Measurements from ENCODE around the gene BRPF1. TPM values are rescaled to one million over a fixed set of nuclear protein-coding genes. Genes with fewer than 3 reads are reported as not detected.

Gene BRPF1
- polyA plus RNA-seq, 1 of the 3 experiments (the other 2 are of a cell fraction): 13.0 TPM

GRCh38 chr3:9784965-9785364 is 53.4 kb downstream of the BRPF1 start:
- Histone ChIP-seq H3K4me2 (no peak overlapping the region), H3K9me2 (no peaks in the 10 kb centered on the region), H3K36me3 (replicated peaks in 1 of 2; ENCODE audit: control insufficient read depth in 1 of 2, insufficient read depth in 2 of 2, low read length in 1 of 2) (peaks cover 45 to 60% of the 10 kb centered on the region in 2 experiments), H3K9me3 (no peaks in the 10 kb centered on the region), H4K20me1 (ENCODE audit: insufficient read depth) (no peaks in the 10 kb centered on the region), H3K79me2 (ENCODE audit: insufficient read depth) (no peaks in the 10 kb centered on the region), H3K4me3 (ENCODE audit: low read depth in 2 of 2, low read length in 1 of 2) (no peak overlapping the region), H3K9ac (no peak overlapping the region), H3K27ac (ENCODE audit: low read depth in 2 of 2, low read length in 1 of 2) (no peak overlapping the region), H3K27me3 (ENCODE audit: insufficient read depth) (no peaks in the 10 kb centered on the region), H3K4me1 (ENCODE audit: control insufficient read depth in 1 of 2, insufficient read depth in 2 of 2, low read depth in 1 of 2, low read length in 1 of 2) (no peaks in the 10 kb centered on the region; a peak in 1 of 4 replicates), H3F3A (replicated peaks; ENCODE audit: insufficient read depth) (peaks cover 3% of the 10 kb centered on the region), H2AFZ (ENCODE audit: low read depth) (no peak overlapping the region)
- no peak for TF ChIP-seq CHD2 (IDR thresholded peaks at IDR 0.05; ENCODE audit: low read length, partially characterized antibody)
- no peak for TF ChIP-seq RFX5 (IDR thresholded peaks at IDR 0.05; ENCODE audit: low read length)
- POLR2A ChIA-PET: no interaction called here
- DNase-seq: no peak
- WGBS (ENCODE audit: low lambda C conversion rate): 94% methylated on average over 4 of the region's 4 CpGs
- CTCF ChIA-PET: interaction anchor here (0.9 to 1.0 kb wide), 2 partner anchors 14 to 56 kb away, joined by 3 read pairs; no protein-coding TSS in a partner anchor

GRCh38 chr3:9785602-9786001 is 54.1 kb downstream of the BRPF1 start:
- H3K9me2 ChIP-seq: no peaks in the 10 kb centered on the region
- peaks cover 3% of the 10 kb centered on the region for H3F3A ChIP-seq (replicated peaks; ENCODE audit: insufficient read depth)
- POLR2A ChIA-PET: no interaction called here
- H3K36me3 ChIP-seq (replicated peaks in 1 of 2; ENCODE audit: control insufficient read depth in 1 of 2, insufficient read depth in 2 of 2, low read length in 1 of 2): peaks cover 47 to 64% of the 10 kb centered on the region in 2 experiments
- H3K27me3 ChIP-seq (ENCODE audit: insufficient read depth): no peaks in the 10 kb centered on the region
- H3K9me3 ChIP-seq: no peaks in the 10 kb centered on the region
- H3K79me2 ChIP-seq (ENCODE audit: insufficient read depth): peaks cover 6% of the 10 kb centered on the region; the same call in 1 of the 2 replicates
- 80% methylated on average over 7 of the region's 7 CpGs for WGBS (ENCODE audit: low lambda C conversion rate)
- no peak overlapping the region for H3K4me2 ChIP-seq
- no peak overlapping the region for H3K27ac ChIP-seq (ENCODE audit: low read depth in 2 of 2, low read length in 1 of 2)
- no peak overlapping the region for H2AFZ ChIP-seq (ENCODE audit: low read depth)
- H3K4me1 ChIP-seq (ENCODE audit: control insufficient read depth in 1 of 2, insufficient read depth in 2 of 2, low read depth in 1 of 2, low read length in 1 of 2): no peaks in the 10 kb centered on the region; a peak in 1 of 4 replicates
- H3K9ac ChIP-seq: no peak overlapping the region
- DNase-seq: peak; percentile 62
- no peak overlapping the region for H3K4me3 ChIP-seq (ENCODE audit: low read depth in 2 of 2, low read length in 1 of 2)
- CTCF ChIA-PET: interaction anchor here (0.9 to 1.0 kb wide), 2 partner anchors 15 to 55 kb away, joined by 3 read pairs; no protein-coding TSS in a partner anchor
- TF ChIP-seq, protein P1, sequence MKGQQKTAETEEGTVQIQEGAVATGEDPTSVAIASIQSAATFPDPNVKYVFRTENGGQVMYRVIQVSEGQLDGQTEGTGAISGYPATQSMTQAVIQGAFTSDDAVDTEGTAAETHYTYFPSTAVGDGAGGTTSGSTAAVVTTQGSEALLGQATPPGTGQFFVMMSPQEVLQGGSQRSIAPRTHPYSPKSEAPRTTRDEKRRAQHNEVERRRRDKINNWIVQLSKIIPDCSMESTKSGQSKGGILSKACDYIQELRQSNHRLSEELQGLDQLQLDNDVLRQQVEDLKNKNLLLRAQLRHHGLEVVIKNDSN (IDR thresholded peaks at IDR 0.05; ENCODE audit: borderline replicate concordance, low read depth): peak; percentile 44; the same call in 1 of the 2 replicates
- TF ChIP-seq FOXM1 (IDR thresholded peaks at IDR 0.05; ENCODE audit: low read depth) (no peak), GATA2 (CRISPR knock-in tag; IDR thresholded peaks at IDR 0.05) (peak; percentile 34; the same call in 1 of the 2 replicates), NRF1 (IDR thresholded peaks at IDR 0.05; ENCODE audit: low read depth, low read length) (no peak)
- no peaks in the 10 kb centered on the region for H4K20me1 ChIP-seq (ENCODE audit: insufficient read depth)

GRCh38 chr3:9786209-9786739 is 54.7 kb downstream of the BRPF1 start:
- WGBS (ENCODE audit: low lambda C conversion rate): 96% methylated on average over 7 of the region's 7 CpGs
- CTCF ChIA-PET: interaction anchor here (1.0 kb wide), 2 partner anchors 16 to 38 kb away, joined by 3 read pairs; no protein-coding TSS in a partner anchor

More at GRCh38 chr3:9786209-9786739, 54.7 kb downstream of the BRPF1 start:
- Histone ChIP-seq H3K36me3 (replicated peaks in 1 of 2; ENCODE audit: control insufficient read depth in 1 of 2, insufficient read depth in 2 of 2, low read length in 1 of 2) (peaks cover 47 to 66% of the 10 kb centered on the region in 2 experiments), H2AFZ (ENCODE audit: low read depth) (no peak overlapping the region), H3K9me2 (no peaks in the 10 kb centered on the region), H4K20me1 (ENCODE audit: insufficient read depth) (no peaks in the 10 kb centered on the region), H3K27me3 (ENCODE audit: insufficient read depth) (no peaks in the 10 kb centered on the region), H3F3A (replicated peaks; ENCODE audit: insufficient read depth) (peaks cover 3% of the 10 kb centered on the region), H3K4me1 (ENCODE audit: control insufficient read depth in 1 of 2, insufficient read depth in 2 of 2, low read depth in 1 of 2, low read length in 1 of 2) (peaks cover 3 to 4% of the 10 kb centered on the region in 2 experiments; a peak in 1 of 4 replicates), H3K9ac (no peak overlapping the region), H3K4me2 (no peak overlapping the region), H3K4me3 (ENCODE audit: low read depth in 2 of 2, low read length in 1 of 2) (no peak overlapping the region), H3K79me2 (ENCODE audit: insufficient read depth) (peaks cover 13% of the 10 kb centered on the region; the same call in 1 of the 2 replicates), H3K9me3 (no peaks in the 10 kb centered on the region), H3K27ac (ENCODE audit: low read depth in 2 of 2, low read length in 1 of 2) (no peak overlapping the region)
- POLR2A ChIA-PET: no interaction called here
- no peak for DNase-seq
- TF ChIP-seq MEF2A (IDR thresholded peaks at IDR 0.05; ENCODE audit: borderline replicate concordance, low read depth): no peak
- no peak for TF ChIP-seq RXRA (IDR thresholded peaks at IDR 0.05; ENCODE audit: borderline replicate concordance, low read depth)
- TF ChIP-seq GABPA (IDR thresholded peaks at IDR 0.05; ENCODE audit: low read depth): no peak
- TF ChIP-seq USF2 (IDR thresholded peaks at IDR 0.05; ENCODE audit: borderline replicate concordance, low read depth, low read length): no peak
- TF ChIP-seq, protein P2, sequence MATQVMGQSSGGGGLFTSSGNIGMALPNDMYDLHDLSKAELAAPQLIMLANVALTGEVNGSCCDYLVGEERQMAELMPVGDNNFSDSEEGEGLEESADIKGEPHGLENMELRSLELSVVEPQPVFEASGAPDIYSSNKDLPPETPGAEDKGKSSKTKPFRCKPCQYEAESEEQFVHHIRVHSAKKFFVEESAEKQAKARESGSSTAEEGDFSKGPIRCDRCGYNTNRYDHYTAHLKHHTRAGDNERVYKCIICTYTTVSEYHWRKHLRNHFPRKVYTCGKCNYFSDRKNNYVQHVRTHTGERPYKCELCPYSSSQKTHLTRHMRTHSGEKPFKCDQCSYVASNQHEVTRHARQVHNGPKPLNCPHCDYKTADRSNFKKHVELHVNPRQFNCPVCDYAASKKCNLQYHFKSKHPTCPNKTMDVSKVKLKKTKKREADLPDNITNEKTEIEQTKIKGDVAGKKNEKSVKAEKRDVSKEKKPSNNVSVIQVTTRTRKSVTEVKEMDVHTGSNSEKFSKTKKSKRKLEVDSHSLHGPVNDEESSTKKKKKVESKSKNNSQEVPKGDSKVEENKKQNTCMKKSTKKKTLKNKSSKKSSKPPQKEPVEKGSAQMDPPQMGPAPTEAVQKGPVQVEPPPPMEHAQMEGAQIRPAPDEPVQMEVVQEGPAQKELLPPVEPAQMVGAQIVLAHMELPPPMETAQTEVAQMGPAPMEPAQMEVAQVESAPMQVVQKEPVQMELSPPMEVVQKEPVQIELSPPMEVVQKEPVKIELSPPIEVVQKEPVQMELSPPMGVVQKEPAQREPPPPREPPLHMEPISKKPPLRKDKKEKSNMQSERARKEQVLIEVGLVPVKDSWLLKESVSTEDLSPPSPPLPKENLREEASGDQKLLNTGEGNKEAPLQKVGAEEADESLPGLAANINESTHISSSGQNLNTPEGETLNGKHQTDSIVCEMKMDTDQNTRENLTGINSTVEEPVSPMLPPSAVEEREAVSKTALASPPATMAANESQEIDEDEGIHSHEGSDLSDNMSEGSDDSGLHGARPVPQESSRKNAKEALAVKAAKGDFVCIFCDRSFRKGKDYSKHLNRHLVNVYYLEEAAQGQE (IDR thresholded peaks at IDR 0.05; ENCODE audit: low read depth, low read length): no peak
- TF ChIP-seq FOXM1 (IDR thresholded peaks at IDR 0.05; ENCODE audit: low read depth): no peak
- no peak for TF ChIP-seq EZH2phosphoT487 (IDR thresholded peaks at IDR 0.05; ENCODE audit: borderline replicate concordance, low read depth)
- TF ChIP-seq, protein P1 (IDR thresholded peaks at IDR 0.05; ENCODE audit: borderline replicate concordance, low read depth): no peak
